ENCODE measurements around the gene PPP2R5C. TPM values are rescaled to one million over a fixed set of nuclear protein-coding genes. Genes with fewer than 3 reads are reported as not detected.

The PPP2R5C gene
- total and polyA plus RNA-seq, 2 of the 8 experiments (the other 6 are each of a cell fraction or from before 2014, with no cell fraction given): 49.6 to 95.9 TPM

DNA sequence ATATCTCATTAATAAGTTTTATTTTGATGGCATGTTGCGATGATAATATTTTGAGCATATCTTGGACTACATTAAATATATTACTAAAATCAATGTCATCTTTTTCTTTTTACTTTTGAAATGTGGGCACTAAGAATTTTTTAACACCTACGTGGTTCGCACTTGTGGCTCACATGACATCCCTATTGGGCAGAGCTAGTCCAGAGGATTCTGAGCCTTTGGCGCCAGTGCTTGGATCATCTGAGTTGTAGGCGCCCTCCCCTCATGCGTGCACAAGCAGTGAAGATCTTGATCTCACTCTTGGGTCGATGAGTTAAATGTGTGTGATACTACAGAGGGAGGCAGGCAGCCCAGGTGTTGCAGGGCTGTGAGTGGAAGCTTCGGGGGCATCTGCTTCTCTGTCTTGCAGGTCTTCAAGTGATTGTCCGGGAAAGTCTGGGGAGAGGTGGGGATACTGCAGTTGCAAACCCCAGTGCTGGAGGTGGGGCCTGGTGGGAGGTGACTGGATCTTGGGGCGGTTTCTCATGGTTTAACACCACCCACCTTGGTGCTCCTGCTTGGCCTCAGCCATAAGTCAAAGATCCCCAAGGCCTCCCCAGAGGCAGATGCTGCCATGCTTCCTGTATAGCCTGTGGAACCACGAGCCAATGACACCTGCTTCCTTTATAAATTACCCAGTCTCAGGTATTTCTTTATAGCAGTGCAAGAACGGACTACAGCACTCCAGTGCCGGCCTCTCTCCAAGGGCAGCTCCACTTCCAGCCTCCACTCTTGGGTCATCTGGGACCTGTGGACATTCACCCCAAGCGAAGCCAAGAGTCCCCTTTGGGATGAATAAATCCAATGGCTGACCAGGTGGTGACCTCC lies 46.1 kb upstream of the PPP2R5C start:
- TF ChIP-seq CHD2 (IDR thresholded peaks at IDR 0.05; ENCODE audit: low read length): no peak
- TF ChIP-seq TEAD4 (IDR thresholded peaks at IDR 0.05; ENCODE audit: low read depth, low read length): no peak
- H3K27me3 ChIP-seq (replicated peaks in 1 of 4; ENCODE audit: control insufficient read depth in 3 of 4, extremely low read depth in 1 of 4, insufficient read depth in 3 of 4, low read length in 3 of 4): peaks cover 0 to 1% (median 0%) of the 10 kb centered on the region in 4 experiments; a peak in 1 of 7 replicates
- DNase-seq (ENCODE audit: low read depth in 1 of 2, low spot score in 2 of 2): no peak
- no peak overlapping the region for H3K23ac ChIP-seq (ENCODE audit: insufficient read length)
- FAIRE-seq: no peak
- peaks cover 2% of the 10 kb centered on the region; the same call in 1 of the 2 replicates for H3K79me1 ChIP-seq (ENCODE audit: low read depth, low read length)
- H3K36me3 ChIP-seq (ENCODE audit: control insufficient read depth in 2 of 4, insufficient read depth in 4 of 4, low read length in 3 of 4): no peaks in the 10 kb centered on the region
- no peak overlapping the region for H3K27ac ChIP-seq (ENCODE audit: low read depth, low read length)
- H2BK20ac ChIP-seq (ENCODE audit: low read length): no peak overlapping the region
- no peak overlapping the region for H3K4ac ChIP-seq (replicated peaks; ENCODE audit: insufficient read length, low read depth, low read length)
- no peak overlapping the region for H2AFZ ChIP-seq (ENCODE audit: low read length)
- H3K56ac ChIP-seq (replicated peaks; ENCODE audit: insufficient read length, low read depth, low read length): no peak overlapping the region
- H2BK12ac ChIP-seq (ENCODE audit: low read depth, low read length): no peak overlapping the region
- no peak overlapping the region for H3K18ac ChIP-seq (ENCODE audit: extremely low read depth, low read length)
- POLR2A ChIA-PET (ENCODE audit: partially characterized antibody): no interaction called here
- H3K9ac ChIP-seq (replicated peaks in 1 of 4; ENCODE audit: extremely low read depth in 1 of 4, low read depth in 3 of 4, low read length in 3 of 4): no peak overlapping the region
- H4K8ac ChIP-seq (ENCODE audit: extremely low read depth, insufficient read depth, low read length): no peak overlapping the region
- peaks cover 2 to 8% (median 6%) of the 10 kb centered on the region in 4 experiments; a peak in 6 of 7 replicates for H3K4me1 ChIP-seq (replicated peaks in 1 of 4; ENCODE audit: control insufficient read depth in 3 of 4, insufficient read depth in 4 of 4, low read length in 3 of 4)
- H4K91ac ChIP-seq (replicated peaks; ENCODE audit: insufficient read length, low read length): no peak overlapping the region
- H2BK5ac ChIP-seq (ENCODE audit: low read depth, low read length): no peak overlapping the region
- no peaks in the 10 kb centered on the region for H3K79me2 ChIP-seq (ENCODE audit: control insufficient read depth in 1 of 2, insufficient read depth in 2 of 2, low read length in 2 of 2)
- no peak overlapping the region for H2AK5ac ChIP-seq (ENCODE audit: low read depth, low read length)
- no peaks in the 10 kb centered on the region for H4K20me1 ChIP-seq (replicated peaks in 1 of 2; ENCODE audit: control insufficient read depth in 1 of 2, insufficient read depth in 2 of 2, low read length in 2 of 2)
- H2BK15ac ChIP-seq (ENCODE audit: low read length): no peak overlapping the region
- WGBS, 2 experiments (ENCODE audit: extremely low coverage in 1 of 2, insufficient coverage in 1 of 2, insufficient read length in 1 of 2, insufficient replicate concordance in 2 of 2, low coverage in 1 of 2, low lambda C conversion rate in 2 of 2, missing lambda C conversion rate in 1 of 2): 90% methylated on average over 14 of the region's 14 CpGs; no CpG with 5 or more reads in 1 of the 2 experiments
- H3K14ac ChIP-seq (ENCODE audit: insufficient read length): no peak overlapping the region
- no peak overlapping the region for H3K4me3 ChIP-seq (ENCODE audit: extremely low read depth in 1 of 4, insufficient read depth in 2 of 4, low read depth in 3 of 4, low read length in 4 of 4)
- no peaks in the 10 kb centered on the region for H3K23me2 ChIP-seq (ENCODE audit: low read depth, low read length)
- CTCF ChIA-PET (ENCODE audit: partially characterized antibody): interaction anchor here (0.6 kb wide), 1 partner anchor 135 kb away, joined by 4 read pairs; no protein-coding TSS in a partner anchor
- no peak overlapping the region for H3K4me2 ChIP-seq (ENCODE audit: insufficient read depth in 1 of 2, low read depth in 2 of 2, low read length in 2 of 2)
- H4K5ac ChIP-seq (ENCODE audit: insufficient read length, low read depth, low read length): no peak overlapping the region
- H2BK120ac ChIP-seq (replicated peaks; ENCODE audit: low read depth, low read length): no peak overlapping the region
- no peaks in the 10 kb centered on the region for H3K9me3 ChIP-seq (ENCODE audit: insufficient read depth in 2 of 2, low read depth in 1 of 2, low read length in 1 of 2)
